ENCODE results near the gene C1orf105. TPM values are rescaled to one million over a fixed set of nuclear protein-coding genes. Genes with fewer than 3 reads are reported as not detected.

Gene C1orf105
- total and polyA plus RNA-seq, 2 experiments from 2014 or later = 3.2 to 21.5 TPM

- Histone ChIP-seq H3K4me1 (ENCODE audit: low read depth) (no peaks in the 10 kb centered on the region), H3K27me3 (no peaks in the 10 kb centered on the region), H3K36me3 (no peaks in the 10 kb centered on the region), H3K27ac (no peak overlapping the region), H3K4me3 (no peak overlapping the region), H3K9me3 (ENCODE audit: low read depth) (no peaks in the 10 kb centered on the region)
- peak in 1 of 2 donors; percentile 41 for DNase-seq (ENCODE audit: low read depth in 1 of 2, low spot score in 1 of 2)
- TF ChIP-seq, protein P1, sequence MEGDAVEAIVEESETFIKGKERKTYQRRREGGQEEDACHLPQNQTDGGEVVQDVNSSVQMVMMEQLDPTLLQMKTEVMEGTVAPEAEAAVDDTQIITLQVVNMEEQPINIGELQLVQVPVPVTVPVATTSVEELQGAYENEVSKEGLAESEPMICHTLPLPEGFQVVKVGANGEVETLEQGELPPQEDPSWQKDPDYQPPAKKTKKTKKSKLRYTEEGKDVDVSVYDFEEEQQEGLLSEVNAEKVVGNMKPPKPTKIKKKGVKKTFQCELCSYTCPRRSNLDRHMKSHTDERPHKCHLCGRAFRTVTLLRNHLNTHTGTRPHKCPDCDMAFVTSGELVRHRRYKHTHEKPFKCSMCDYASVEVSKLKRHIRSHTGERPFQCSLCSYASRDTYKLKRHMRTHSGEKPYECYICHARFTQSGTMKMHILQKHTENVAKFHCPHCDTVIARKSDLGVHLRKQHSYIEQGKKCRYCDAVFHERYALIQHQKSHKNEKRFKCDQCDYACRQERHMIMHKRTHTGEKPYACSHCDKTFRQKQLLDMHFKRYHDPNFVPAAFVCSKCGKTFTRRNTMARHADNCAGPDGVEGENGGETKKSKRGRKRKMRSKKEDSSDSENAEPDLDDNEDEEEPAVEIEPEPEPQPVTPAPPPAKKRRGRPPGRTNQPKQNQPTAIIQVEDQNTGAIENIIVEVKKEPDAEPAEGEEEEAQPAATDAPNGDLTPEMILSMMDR (IDR thresholded peaks at IDR 0.05; ENCODE audit: low read depth, low read length) = no peak
Measured at GRCh38 chr1:172414331-172414730, 6.2 kb upstream of the C1orf105 start.

DNA sequence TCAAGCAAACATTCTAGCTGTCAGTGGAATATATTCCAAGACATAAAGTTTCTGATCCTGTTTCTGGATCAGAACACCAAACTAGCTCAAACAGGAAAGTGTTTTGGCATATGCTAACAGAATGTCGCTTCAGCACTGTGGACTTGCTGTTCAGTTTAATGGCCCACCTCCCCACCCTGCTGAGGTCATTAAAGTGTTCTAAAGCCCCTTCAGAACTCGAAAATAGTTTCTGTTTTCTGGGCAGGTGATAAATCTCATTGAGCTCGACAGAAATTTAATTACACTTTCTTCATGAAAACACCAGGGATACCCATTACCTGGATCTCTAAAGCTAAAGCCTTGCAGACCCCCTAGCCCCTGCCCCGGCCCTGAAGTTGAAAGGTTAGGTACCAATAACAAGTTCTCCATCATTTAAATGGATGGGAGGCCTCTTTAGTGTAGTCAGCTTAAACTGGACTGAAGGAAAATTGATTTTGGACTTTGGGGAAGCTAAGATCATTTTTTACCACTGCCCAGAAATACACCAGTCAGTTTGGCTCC lies 3.9 kb upstream of the C1orf105 start:
- TF ChIP-seq, protein P1 (IDR thresholded peaks at IDR 0.05; ENCODE audit: low read depth, low read length) = no peak
- Histone ChIP-seq H3K27ac (no peak overlapping the region), H3K4me3 (no peak overlapping the region), H3K4me1 (ENCODE audit: low read depth) (no peaks in the 10 kb centered on the region), H3K36me3 (no peaks in the 10 kb centered on the region), H3K9me3 (ENCODE audit: low read depth) (no peaks in the 10 kb centered on the region), H3K27me3 (no peaks in the 10 kb centered on the region)
- DNase-seq (ENCODE audit: low read depth in 1 of 2, low spot score in 1 of 2) = no peak

- Histone ChIP-seq H3K9me3 (ENCODE audit: low read depth) (no peaks in the 10 kb centered on the region), H3K4me3 (no peak overlapping the region), H3K36me3 (no peaks in the 10 kb centered on the region), H3K4me1 (ENCODE audit: low read depth) (no peaks in the 10 kb centered on the region), H3K27me3 (no peaks in the 10 kb centered on the region), H3K27ac (no peak overlapping the region)
- DNase-seq (ENCODE audit: low read depth in 1 of 2, low spot score in 1 of 2) = no peak
- TF ChIP-seq, protein P1 (IDR thresholded peaks at IDR 0.05; ENCODE audit: low read depth, low read length) = no peak
Measured at GRCh38 chr1:172417557-172417956, 2.9 kb upstream of the C1orf105 start.

DNA sequence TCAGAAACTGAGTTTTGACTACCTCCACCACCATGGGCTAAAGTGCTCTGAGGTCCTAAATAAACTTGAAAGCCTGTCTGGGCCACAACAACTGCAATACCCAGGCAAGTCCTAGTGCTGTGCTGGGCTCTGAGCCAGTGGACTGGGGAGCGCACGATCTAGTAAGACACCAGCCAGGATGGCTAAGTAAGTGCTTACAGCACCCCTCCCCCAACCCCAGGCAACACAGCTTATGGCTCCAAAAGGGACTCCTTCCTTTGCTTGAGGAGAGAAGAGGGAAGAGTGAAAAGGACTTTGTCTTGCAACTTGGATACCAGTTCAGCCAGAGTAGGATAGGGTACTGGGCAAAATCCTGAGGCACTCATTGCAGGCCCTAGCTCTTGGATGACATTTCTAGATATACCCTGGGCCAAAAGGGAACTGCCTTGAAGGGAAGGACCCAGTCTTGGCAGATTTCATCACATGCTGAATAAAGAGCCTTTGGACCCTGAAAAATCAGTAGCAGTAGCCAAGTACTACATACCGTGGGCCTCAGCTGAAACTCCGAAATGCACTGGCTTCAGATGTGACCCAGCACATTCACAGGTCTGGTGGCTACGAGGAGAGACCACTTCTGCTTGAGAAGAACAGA lies 1.6 kb downstream of the C1orf105 start:
- H3K4me3 ChIP-seq = no peak overlapping the region
- TF ChIP-seq, protein P1 (IDR thresholded peaks at IDR 0.05; ENCODE audit: low read depth, low read length) = no peak
- peak in 1 of 2 donors; percentile 33 for DNase-seq (ENCODE audit: low read depth in 1 of 2, low spot score in 1 of 2)
- H3K27me3 ChIP-seq = no peaks in the 10 kb centered on the region
- H3K36me3 ChIP-seq = no peaks in the 10 kb centered on the region
- no peak overlapping the region for H3K27ac ChIP-seq
- H3K9me3 ChIP-seq (ENCODE audit: low read depth) = no peaks in the 10 kb centered on the region
- no peaks in the 10 kb centered on the region for H3K4me1 ChIP-seq (ENCODE audit: low read depth)

GRCh38 chr1:172423336-172423735 lies 2.9 kb downstream of the C1orf105 start:
- TF ChIP-seq, protein P1 (IDR thresholded peaks at IDR 0.05; ENCODE audit: low read depth, low read length) = no peak
- Histone ChIP-seq H3K27ac (no peak overlapping the region), H3K4me1 (ENCODE audit: low read depth) (no peaks in the 10 kb centered on the region), H3K36me3 (no peaks in the 10 kb centered on the region), H3K27me3 (no peaks in the 10 kb centered on the region), H3K9me3 (ENCODE audit: low read depth) (no peaks in the 10 kb centered on the region), H3K4me3 (no peak overlapping the region)
- DNase-seq (ENCODE audit: low read depth in 1 of 2, low spot score in 1 of 2) = no peak

Measured in cardiac muscle cell (in vitro differentiated cells and primary cell).